Measurements from ENCODE around the gene CNTNAP5. TPM values are rescaled to one million over a fixed set of nuclear protein-coding genes. Genes with fewer than 3 reads are reported as not detected.

The CNTNAP5 gene
- total RNA-seq, 1 donor from 2014 or later, result 0.56 TPM

DNA sequence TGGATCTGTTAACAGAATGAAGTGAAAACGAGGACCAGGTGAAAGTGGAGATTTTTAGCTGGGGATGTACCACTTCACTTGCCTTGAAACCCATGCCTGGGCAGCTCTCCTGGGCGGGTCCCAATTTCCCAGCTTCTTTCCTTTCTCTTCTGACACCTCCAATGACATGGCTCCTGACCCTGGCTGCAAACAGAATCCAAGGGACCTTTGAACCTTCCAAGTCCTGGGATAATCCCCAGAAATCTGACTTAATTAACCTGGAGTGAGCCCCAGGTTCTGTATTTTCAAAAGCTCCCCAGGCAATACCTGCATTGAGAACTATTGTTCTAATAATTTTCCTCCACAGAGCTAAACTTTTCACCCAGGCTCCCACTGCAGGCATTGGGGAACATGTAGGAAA, 495.9 kb downstream of the CNTNAP5 start:
- no peak for DNase-seq (ENCODE audit: low read depth, low spot score)
- Mint-ChIP-seq H3K36me3 (ENCODE audit: low read depth) (no peaks in the 10 kb centered on the region), H3K27ac (ENCODE audit: unreplicated experiment) (peak overlapping the region; percentile 70), H3K4me1 (peaks cover 8% of the 10 kb centered on the region), H3K9me3 (peaks cover 13% of the 10 kb centered on the region), H3K27me3 (ENCODE audit: low read depth) (no peaks in the 10 kb centered on the region), H3K4me3 (no peak overlapping the region)
- TF ChIP-seq CTCF (conservative IDR thresholded peaks at IDR 0.05), result no peak

- H3K9me3 Mint-ChIP-seq, result no peaks in the 10 kb centered on the region
- no peak overlapping the region for H3K4me3 Mint-ChIP-seq
- H3K27me3 Mint-ChIP-seq (ENCODE audit: low read depth), result no peaks in the 10 kb centered on the region
- H3K4me1 Mint-ChIP-seq, result peaks cover 8% of the 10 kb centered on the region
- TF ChIP-seq CTCF (conservative IDR thresholded peaks at IDR 0.05), result no peak
- no peaks in the 10 kb centered on the region for H3K36me3 Mint-ChIP-seq (ENCODE audit: low read depth)
- H3K27ac Mint-ChIP-seq (ENCODE audit: unreplicated experiment), result no peak overlapping the region
- no peak for DNase-seq (ENCODE audit: low read depth, low spot score)
These were observed 498.0 kb downstream of the CNTNAP5 start for GRCh38 chr2:124523096-124523495.

DNA sequence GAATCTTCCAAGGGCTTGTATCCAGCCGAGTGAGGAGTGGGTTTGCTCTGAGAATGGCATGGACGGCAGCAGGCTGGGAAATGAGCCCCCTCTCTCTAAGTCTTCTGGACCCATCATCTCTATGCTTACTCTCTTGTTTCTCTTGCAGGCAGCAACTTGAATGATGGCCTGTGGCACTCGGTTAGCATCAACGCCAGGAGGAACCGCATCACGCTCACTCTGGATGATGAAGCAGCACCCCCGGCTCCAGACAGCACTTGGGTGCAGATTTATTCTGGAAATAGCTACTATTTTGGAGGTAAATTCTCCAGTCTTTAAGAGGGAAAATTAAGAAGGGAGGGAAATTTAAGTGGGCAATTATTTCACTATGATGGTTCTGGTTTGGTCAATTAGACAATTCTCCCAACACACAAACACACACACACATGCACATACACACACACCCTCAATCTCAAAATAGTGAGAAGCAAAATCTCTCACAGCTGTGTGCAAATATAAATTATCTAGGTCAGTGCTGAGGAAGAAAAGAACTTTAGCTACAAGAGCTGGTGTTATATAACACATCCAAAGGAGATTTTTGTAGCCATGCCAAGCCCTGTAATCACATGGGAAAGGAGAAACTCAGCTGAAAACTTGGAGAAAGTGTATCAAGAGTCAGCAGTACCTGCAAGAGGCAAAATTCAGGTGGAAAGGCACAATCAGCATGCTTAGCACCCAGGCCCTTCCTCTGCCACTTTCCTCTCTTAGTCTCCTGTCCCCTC, 499.2 kb downstream of the CNTNAP5 start:
- Mint-ChIP-seq H3K4me3 (no peak overlapping the region), H3K27ac (ENCODE audit: unreplicated experiment) (no peak overlapping the region), H3K4me1 (peaks cover 4% of the 10 kb centered on the region), H3K36me3 (ENCODE audit: low read depth) (no peaks in the 10 kb centered on the region), H3K27me3 (ENCODE audit: low read depth) (no peaks in the 10 kb centered on the region), H3K9me3 (no peaks in the 10 kb centered on the region)
- no peak for DNase-seq (ENCODE audit: low read depth, low spot score)
- TF ChIP-seq CTCF (conservative IDR thresholded peaks at IDR 0.05), result no peak

GRCh38 chr2:124526221-124526620, 501.1 kb downstream of the CNTNAP5 start:
- Mint-ChIP-seq H3K27me3 (ENCODE audit: low read depth) (no peaks in the 10 kb centered on the region), H3K36me3 (ENCODE audit: low read depth) (no peaks in the 10 kb centered on the region), H3K27ac (ENCODE audit: unreplicated experiment) (no peak overlapping the region), H3K9me3 (no peaks in the 10 kb centered on the region), H3K4me3 (no peak overlapping the region), H3K4me1 (no peaks in the 10 kb centered on the region)
- TF ChIP-seq CTCF (conservative IDR thresholded peaks at IDR 0.05), result no peak
- no peak for DNase-seq (ENCODE audit: low read depth, low spot score)

GRCh38 chr2:124530203-124530602, 505.1 kb downstream of the CNTNAP5 start:
- no peaks in the 10 kb centered on the region for H3K27me3 Mint-ChIP-seq (ENCODE audit: low read depth)
- H3K36me3 Mint-ChIP-seq (ENCODE audit: low read depth), result no peaks in the 10 kb centered on the region
- no peak overlapping the region for H3K27ac Mint-ChIP-seq (ENCODE audit: unreplicated experiment)
- H3K9me3 Mint-ChIP-seq, result no peaks in the 10 kb centered on the region
- H3K4me3 Mint-ChIP-seq, result no peak overlapping the region
- no peaks in the 10 kb centered on the region for H3K4me1 Mint-ChIP-seq
- TF ChIP-seq CTCF (conservative IDR thresholded peaks at IDR 0.05), result no peak
- no peak for DNase-seq (ENCODE audit: low read depth, low spot score)
